D721Med (cell line): ENCODE measurements around the gene LGALS3BP.

Experiments
- DNase-seq: peaks from one replicate; pipeline ENCODE4 v3.0.0; 2011; ENCODE audit warnings: low spot score; ENCODE audit not compliant: insufficient read length
- FAIRE-seq: peaks from 2 replicates; lab custom pipeline; 2011; peaks lifted over from hg19 to GRCh38; lab: Jason Lieb, UNC
- CTCF ChIP-seq: IDR thresholded peaks from 2 replicates; pipeline ENCODE4 v1.5.1; 2012; ENCODE audit warnings: mild to moderate bottlenecking, control low read depth; ENCODE audit not compliant: insufficient read depth; ENCODE audit errors: missing control alignments

LGALS3BP gene

GRCh38 chr17:79011451-79012147 lies 31.9 kb upstream of the LGALS3BP start:
- TF ChIP-seq CTCF, result no peak
- DNase-seq (no peak), FAIRE-seq (no peak)

GRCh38 chr17:79010304-79010646 lies 30.6 kb upstream of the LGALS3BP start:
- TF ChIP-seq CTCF, result no peak
- DNase-seq, result no peak
- FAIRE-seq, result no peak

GRCh38 chr17:79009397-79010303 lies 29.9 kb upstream of the LGALS3BP start, which contains the start of gene CANT1:
CANT1 (minus strand) TSS chr17:79009764; CDS start chr17:78997622, 12,142 bp downstream.
- no peak for TF ChIP-seq CTCF
- DNase-seq (peak; percentile 89), FAIRE-seq (no peak)

- FAIRE-seq, result no peak
- DNase-seq, result no peak
- TF ChIP-seq CTCF, result no peak
Observed at GRCh38 chr17:79008666-79009387, 29.1 kb upstream of the LGALS3BP start.

GRCh38 chr17:79007504-79008381 lies 28.0 kb upstream of the LGALS3BP start:
- TF ChIP-seq CTCF, result no peak
- FAIRE-seq (no peak), DNase-seq (no peak)

GRCh38 chr17:79006794-79007503 lies 27.2 kb upstream of the LGALS3BP start:
- no peak for TF ChIP-seq CTCF
- DNase-seq (no peak), FAIRE-seq (no peak)
